Hypothalamus (tissue), 51 donors: Measurements from ENCODE around the gene AHSG.

Experiments
- DNase-seq, 51 donors: peaks; one replicate each; lab custom pipeline; 2025; lab: John Stamatoyannopoulos, UW

AHSG gene

GRCh38 chr3:186639778-186640472, 27.1 kb downstream of the AHSG start, which contains the start of gene FETUB:
Gene FETUB, plus strand, starts transcription at chr3:186640399. Its CDS starts 62 bp downstream, at chr3:186640461.
- no peak for DNase-seq

GRCh38 chr3:186640473-186640818, 27.6 kb downstream of the AHSG start:
- peak in 23 of 51 donors; percentile 1 to 47 (median 13) for DNase-seq

GRCh38 chr3:186640929-186641328, 28.1 kb downstream of the AHSG start:
- no peak for DNase-seq

- DNase-seq, result no peak
These were observed 29.2 kb downstream of the AHSG start for GRCh38 chr3:186642014-186642413.

- no peak for DNase-seq
These were observed 30.6 kb downstream of the AHSG start for GRCh38 chr3:186643493-186643892.

GRCh38 chr3:186644683-186645082, 31.8 kb downstream of the AHSG start:
- no peak for DNase-seq

- DNase-seq, result no peak
These were observed 33.2 kb downstream of the AHSG start for GRCh38 chr3:186646106-186646505.

GRCh38 chr3:186646841-186647240, 34.0 kb downstream of the AHSG start:
- no peak for DNase-seq

- no peak for DNase-seq
These were observed 36.0 kb downstream of the AHSG start for GRCh38 chr3:186648851-186649250.

- no peak for DNase-seq
These were observed 38.9 kb downstream of the AHSG start for GRCh38 chr3:186651678-186652215.

GRCh38 chr3:186653080-186653707, 40.3 kb downstream of the AHSG start:
- DNase-seq, result no peak

GRCh38 chr3:186653984-186654383, 41.1 kb downstream of the AHSG start:
- DNase-seq, result no peak

GRCh38 chr3:186663361-186664118, 50.7 kb downstream of the AHSG start:
- DNase-seq, result no peak

GRCh38 chr3:186664119-186664495, 51.2 kb downstream of the AHSG start:
- DNase-seq, result no peak

- no peak for DNase-seq
These were observed 51.6 kb downstream of the AHSG start for GRCh38 chr3:186664506-186664905.

- DNase-seq, result no peak
These were observed 52.8 kb downstream of the AHSG start, which contains the start of gene HRG for GRCh38 chr3:186665625-186666188. Gene HRG, plus strand, starts transcription at chr3:186666014. Its CDS starts 18 bp downstream, at chr3:186666032.

- DNase-seq, result no peak
These were observed 55.6 kb downstream of the AHSG start for GRCh38 chr3:186668426-186668825.

GRCh38 chr3:186669378-186670084, 56.7 kb downstream of the AHSG start:
- no peak for DNase-seq

- no peak for DNase-seq
These were observed 57.3 kb downstream of the AHSG start for GRCh38 chr3:186670155-186670554.
